Fibroblast of peridontal ligament (primary cell): ENCODE data around the gene PAX8.

Experiments used
- DNase-seq: peaks from one replicate; pipeline ENCODE4 v3.0.0-alpha.2; 2010; ENCODE audit errors: extremely low read depth

The PAX8 gene

GRCh38 chr2:113220970-113221708 is 57.6 kb downstream of the PAX8 start:
- DNase-seq = no peak

- peak; percentile 41 for DNase-seq
Measured at GRCh38 chr2:113219889-113220641, 58.7 kb downstream of the PAX8 start.

- no peak for DNase-seq
Measured at GRCh38 chr2:113219525-113219888, 59.2 kb downstream of the PAX8 start.

- DNase-seq = no peak
Measured at GRCh38 chr2:113219092-113219441, 59.7 kb downstream of the PAX8 start.

GRCh38 chr2:113218283-113219091 is 60.2 kb downstream of the PAX8 start:
- DNase-seq = no peak

- DNase-seq = no peak
Measured at GRCh38 chr2:113217455-113218282, 61.1 kb downstream of the PAX8 start.

GRCh38 chr2:113216891-113217454 is 61.7 kb downstream of the PAX8 start:
- no peak for DNase-seq

- no peak for DNase-seq
Measured at GRCh38 chr2:113216321-113216720, 62.4 kb downstream of the PAX8 start.

- no peak for DNase-seq
Measured at GRCh38 chr2:113215056-113215455, 63.7 kb downstream of the PAX8 start.

- no peak for DNase-seq
Measured at GRCh38 chr2:113214141-113214540, 64.6 kb downstream of the PAX8 start.

GRCh38 chr2:113213061-113213930 is 65.4 kb downstream of the PAX8 start:
- DNase-seq = no peak

- no peak for DNase-seq
Measured at GRCh38 chr2:113212245-113213060, 66.3 kb downstream of the PAX8 start.

GRCh38 chr2:113211226-113212105 is 67.3 kb downstream of the PAX8 start:
- peak; percentile 72 for DNase-seq

GRCh38 chr2:113209646-113210171 is 69.0 kb downstream of the PAX8 start:
- DNase-seq = no peak

- peak; percentile 74 for DNase-seq
Measured at GRCh38 chr2:113209011-113209645, 69.6 kb downstream of the PAX8 start.

GRCh38 chr2:113208396-113208795 is 70.3 kb downstream of the PAX8 start:
- no peak for DNase-seq

- DNase-seq = no peak
Measured at GRCh38 chr2:113207021-113207420, 71.7 kb downstream of the PAX8 start.

GRCh38 chr2:113206251-113206650 is 72.5 kb downstream of the PAX8 start:
- DNase-seq = no peak
